GM21717 (cell line): ENCODE results near the gene C2CD4C.
"Not testable (repeated sequence)": the region's sequence is repeated elsewhere in the genome, so short reads cannot be mapped to it uniquely, and the experiment has no call there.

ENCODE experiments used
- ATAC-seq: cut with Tn5 transposase; IDR thresholded peaks from one replicate; pipeline ENCODE4 v1.9.1; 2021; ENCODE audit warnings: mild to moderate bottlenecking, moderate library complexity; ENCODE audit not compliant: unreplicated experiment

C2CD4C gene

GRCh38 chr19:418761-419671 lies 10.1 kb upstream of the C2CD4C start:
- no peak for ATAC-seq

- no peak for ATAC-seq
These were observed 7.5 kb upstream of the C2CD4C start for GRCh38 chr19:416416-416815.

- ATAC-seq, result no peak
These were observed 6.3 kb upstream of the C2CD4C start for GRCh38 chr19:415292-415691.

GRCh38 chr19:413756-414420 lies 4.9 kb upstream of the C2CD4C start:
- no peak for ATAC-seq

GRCh38 chr19:412356-413355 lies 3.7 kb upstream of the C2CD4C start:
- no peak for ATAC-seq

- no peak for ATAC-seq
These were observed 2.9 kb upstream of the C2CD4C start for GRCh38 chr19:411723-412355.

- not testable (repeated sequence) for ATAC-seq
These were observed 2.3 kb upstream of the C2CD4C start for GRCh38 chr19:411121-411722.

- ATAC-seq, result no peak
These were observed 1.4 kb upstream of the C2CD4C start for GRCh38 chr19:410243-410781.

GRCh38 chr19:409516-410242 lies 732 bp upstream of the C2CD4C start:
- ATAC-seq, result no peak

- no peak for ATAC-seq
These were observed 476 bp downstream of the C2CD4C start for GRCh38 chr19:408441-408901.

- ATAC-seq, result no peak
These were observed 1.2 kb downstream of the C2CD4C start for GRCh38 chr19:407511-408440.

GRCh38 chr19:406971-407510 lies 1.9 kb downstream of the C2CD4C start:
- ATAC-seq, result no peak

- no peak for ATAC-seq
These were observed 2.7 kb downstream of the C2CD4C start for GRCh38 chr19:406135-406781.

- no peak for ATAC-seq
These were observed 3.6 kb downstream of the C2CD4C start for GRCh38 chr19:405121-405965.

GRCh38 chr19:403221-404027 lies 5.5 kb downstream of the C2CD4C start:
- ATAC-seq, result no peak
